Measurements from ENCODE around the gene KIF26B.

DNA sequence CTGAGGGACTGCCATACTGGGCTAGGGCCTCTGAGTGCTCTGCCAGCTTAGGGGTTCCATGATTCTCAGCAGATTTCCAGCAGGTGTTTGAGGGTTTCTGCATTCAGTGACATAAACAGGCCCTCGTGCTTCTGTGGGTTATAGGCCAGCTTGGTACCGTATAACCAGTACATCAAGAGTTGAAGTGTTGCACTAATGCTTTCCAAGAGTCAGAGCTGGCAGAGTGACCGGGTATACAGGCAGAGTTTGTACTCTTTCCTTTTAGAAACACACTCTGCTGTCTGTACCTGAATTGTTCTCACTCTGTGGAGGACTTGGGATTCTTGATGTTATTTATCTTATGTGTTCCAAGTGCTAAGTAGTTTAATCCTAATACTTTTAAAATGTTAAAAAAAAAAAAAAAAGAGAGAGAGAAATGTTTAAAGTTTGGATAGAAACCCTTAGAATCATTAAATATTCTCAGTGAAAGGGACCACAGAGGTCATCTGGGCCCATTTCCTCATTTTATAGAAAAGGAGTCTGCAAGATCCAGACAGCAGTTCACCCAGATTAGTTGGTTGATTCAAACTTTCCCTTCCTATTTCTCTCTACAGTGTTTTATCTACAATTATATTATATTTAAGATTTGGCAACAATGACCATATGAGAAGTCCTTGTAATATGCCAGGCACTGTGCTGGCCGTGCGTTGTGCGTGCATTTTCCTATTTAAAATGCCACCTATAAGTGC, 325.8 kb downstream of the KIF26B start:
- TF ChIP-seq, protein P1, sequence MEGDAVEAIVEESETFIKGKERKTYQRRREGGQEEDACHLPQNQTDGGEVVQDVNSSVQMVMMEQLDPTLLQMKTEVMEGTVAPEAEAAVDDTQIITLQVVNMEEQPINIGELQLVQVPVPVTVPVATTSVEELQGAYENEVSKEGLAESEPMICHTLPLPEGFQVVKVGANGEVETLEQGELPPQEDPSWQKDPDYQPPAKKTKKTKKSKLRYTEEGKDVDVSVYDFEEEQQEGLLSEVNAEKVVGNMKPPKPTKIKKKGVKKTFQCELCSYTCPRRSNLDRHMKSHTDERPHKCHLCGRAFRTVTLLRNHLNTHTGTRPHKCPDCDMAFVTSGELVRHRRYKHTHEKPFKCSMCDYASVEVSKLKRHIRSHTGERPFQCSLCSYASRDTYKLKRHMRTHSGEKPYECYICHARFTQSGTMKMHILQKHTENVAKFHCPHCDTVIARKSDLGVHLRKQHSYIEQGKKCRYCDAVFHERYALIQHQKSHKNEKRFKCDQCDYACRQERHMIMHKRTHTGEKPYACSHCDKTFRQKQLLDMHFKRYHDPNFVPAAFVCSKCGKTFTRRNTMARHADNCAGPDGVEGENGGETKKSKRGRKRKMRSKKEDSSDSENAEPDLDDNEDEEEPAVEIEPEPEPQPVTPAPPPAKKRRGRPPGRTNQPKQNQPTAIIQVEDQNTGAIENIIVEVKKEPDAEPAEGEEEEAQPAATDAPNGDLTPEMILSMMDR (IDR thresholded peaks at IDR 0.05): no peak
- no peak for TF ChIP-seq POLR2A (IDR thresholded peaks at IDR 0.05)

Data from suprapubic skin (tissue), 3 donors.